Mucosa of gallbladder (tissue), 1 donor: Measurements from ENCODE around the gene CAMK1D. TPM values are rescaled to one million over a fixed set of nuclear protein-coding genes. Genes with fewer than 3 reads are reported as not detected.
"Not testable (repeated sequence)": the region's sequence is repeated elsewhere in the genome, so short reads cannot be mapped to it uniquely, and the experiment has no call there.

Source experiments
- DNase-seq: peaks from one replicate; pipeline ENCODE4 v3.0.0-alpha.2; 2020; ENCODE audit warnings: low spot score
- total RNA-seq: library from RNA; stranded (reverse); gene quantifications from one replicate; pipeline ENCODE4 v1.2.1, GENCODE V29; 2021
- donor health status: DM: no; HTN: no; CAD: no.

Gene CAMK1D
- 19.4 TPM for total RNA-seq

- DNase-seq: peak; percentile 81
Observed at GRCh38 chr10:12348870-12349628, at the start of gene CAMK1D. Gene CAMK1D, plus strand, starts transcription at chr10:12349547.

GRCh38 chr10:12301036-12301435, 48.3 kb upstream of the CAMK1D start:
- not testable (repeated sequence) for DNase-seq

GRCh38 chr10:12308057-12308456, 41.3 kb upstream of the CAMK1D start:
- DNase-seq: no peak

- no peak for DNase-seq
Observed at GRCh38 chr10:12308736-12309375, 40.5 kb upstream of the CAMK1D start.

- not testable (repeated sequence) for DNase-seq
Observed at GRCh38 chr10:12309783-12310182, 39.6 kb upstream of the CAMK1D start.

- no peak for DNase-seq
Observed at GRCh38 chr10:12314836-12315235, 34.5 kb upstream of the CAMK1D start.

- no peak for DNase-seq
Observed at GRCh38 chr10:12319076-12319475, 30.3 kb upstream of the CAMK1D start.

GRCh38 chr10:12320892-12321291, 28.5 kb upstream of the CAMK1D start:
- DNase-seq: no peak

GRCh38 chr10:12321641-12322040, 27.7 kb upstream of the CAMK1D start:
- DNase-seq: no peak

- DNase-seq: no peak
Observed at GRCh38 chr10:12322583-12323131, 26.7 kb upstream of the CAMK1D start.

GRCh38 chr10:12324530-12324929, 24.8 kb upstream of the CAMK1D start:
- no peak for DNase-seq

GRCh38 chr10:12327074-12327473, 22.3 kb upstream of the CAMK1D start:
- no peak for DNase-seq

- no peak for DNase-seq
Observed at GRCh38 chr10:12327476-12327875, 21.9 kb upstream of the CAMK1D start.

GRCh38 chr10:12328312-12328711, 21.0 kb upstream of the CAMK1D start:
- not testable (repeated sequence) for DNase-seq

GRCh38 chr10:12332572-12333379, 16.6 kb upstream of the CAMK1D start:
- no peak for DNase-seq

GRCh38 chr10:12333380-12334185, 15.8 kb upstream of the CAMK1D start:
- peak; percentile 46 for DNase-seq

- no peak for DNase-seq
Observed at GRCh38 chr10:12334186-12334530, 15.2 kb upstream of the CAMK1D start.

- DNase-seq: not testable (repeated sequence)
Observed at GRCh38 chr10:12335169-12335568, 14.2 kb upstream of the CAMK1D start.

- no peak for DNase-seq
Observed at GRCh38 chr10:12337453-12338372, 11.6 kb upstream of the CAMK1D start.

- DNase-seq: no peak
Observed at GRCh38 chr10:12338981-12339380, 10.4 kb upstream of the CAMK1D start.
